IMR-90 (cell line): ENCODE results near the gene E2F4. TPM values are rescaled to one million over a fixed set of nuclear protein-coding genes. Genes with fewer than 3 reads are reported as not detected.

Experiments
- CHD1 ChIP-seq: IDR thresholded peaks from 2 replicates; pipeline ENCODE4 v1.6.1; 2012; ENCODE audit warnings: low read depth, low read length, improper control_type of control experiment
- RFX5 ChIP-seq: IDR thresholded peaks from 2 replicates; pipeline ENCODE4 v1.8.0; 2012; ENCODE audit warnings: low read depth, mild to moderate bottlenecking, low read length, moderate library complexity
- polyA plus RNA-seq, 3 experiments: library from polyadenylated mRNA; depleted of rRNA; stranded (reverse); fragments of >200 nt; gene quantifications; 2 replicates each; pipeline ENCODE4 v1.2.3, GENCODE V29; 2012; ENCODE audit warnings: low replicate concordance in 1 of 3
- total RNA-seq: library from RNA; depleted of rRNA; stranded (reverse); fragments of >200 nt; gene quantifications from 2 replicates; pipeline ENCODE4 v1.2.3, GENCODE V29; 2012

E2F4 gene
- total and polyA plus RNA-seq, 2 of the 4 experiments (the other 2 are of a cell fraction), result 63.4 to 103 TPM

DNA sequence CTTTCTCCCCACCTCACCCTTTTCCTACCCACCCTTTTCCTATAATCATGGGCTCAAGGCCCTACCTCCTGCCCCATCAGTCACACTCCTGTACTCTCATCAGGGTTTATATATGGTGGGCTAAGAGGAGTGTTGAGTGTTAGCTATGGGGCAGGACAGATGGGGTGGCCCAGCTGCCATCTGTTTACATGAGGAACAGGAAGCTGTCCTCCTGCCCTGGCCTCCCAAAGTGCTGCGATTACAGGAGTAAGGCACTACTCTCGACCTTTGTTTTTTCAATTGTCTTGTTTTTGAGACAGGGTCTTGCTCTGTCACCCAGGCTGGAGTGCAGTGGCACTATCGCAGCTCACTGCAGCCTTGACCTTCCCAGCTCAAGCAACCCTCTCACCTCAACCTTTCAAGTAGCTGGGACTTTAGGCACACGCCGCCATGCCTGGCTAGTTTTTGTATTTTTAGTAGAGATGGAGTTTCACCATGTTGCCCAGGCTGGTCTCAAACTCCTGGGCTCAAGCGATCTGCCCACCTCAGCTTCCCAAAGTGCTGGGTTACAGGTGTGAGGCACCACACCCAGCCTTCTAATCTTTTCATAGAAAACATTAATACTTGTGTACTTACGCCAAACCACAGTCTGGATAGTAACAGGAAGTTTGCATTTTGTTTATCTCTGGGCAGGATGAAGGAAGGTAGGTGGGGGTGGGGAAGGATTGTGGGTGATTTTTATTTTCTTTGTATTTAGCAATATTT lies 33.9 kb upstream of the E2F4 start (continued):
- TF ChIP-seq RFX5 (no peak), CHD1 (no peak)
